Large intestine (tissue), 3 donors: ENCODE results near the gene SERINC5. TPM values are rescaled to one million over a fixed set of nuclear protein-coding genes. Genes with fewer than 3 reads are reported as not detected.
"Not testable (repeated sequence)": the region's sequence is repeated elsewhere in the genome, so short reads cannot be mapped to it uniquely, and the experiment has no call there.

Source experiments
- DNase-seq, 2 donors: peaks; one replicate each; pipeline versions ENCODE4 v3.0.0 to v3.0.0-alpha.2; 2013
- H3K27ac ChIP-seq: one replicate; pipeline ENCODE4 v1.5.1; 2013; ENCODE audit warnings: low read length
- H3K27me3 ChIP-seq: 2 replicates; pipeline ENCODE4 v1.6.1; 2013; ENCODE audit warnings: low read length; ENCODE audit not compliant: control insufficient read depth, insufficient read depth
- H3K36me3 ChIP-seq: 2 replicates; pipeline ENCODE4 v1.6.1; 2013; ENCODE audit warnings: low read length; ENCODE audit not compliant: control insufficient read depth, insufficient read depth
- H3K4me1 ChIP-seq: one replicate; pipeline ENCODE4 v1.6.1; 2013; ENCODE audit warnings: low read length; ENCODE audit not compliant: control insufficient read depth, insufficient read depth
- H3K4me3 ChIP-seq: one replicate; pipeline ENCODE4 v1.5.1; 2013; ENCODE audit warnings: low read length
- H3K9me3 ChIP-seq: one replicate; pipeline ENCODE4 v1.6.1; 2013; ENCODE audit warnings: mild to moderate bottlenecking, low read depth, low read length, moderate library complexity; ENCODE audit not compliant: control insufficient read depth
- WGBS: methylation state at CpG from one replicate; pipeline ENCODE4 v1.1.5; 2013; ENCODE audit warnings: low lambda C conversion rate; ENCODE audit not compliant: insufficient coverage; 5-methylcytosine and 5-hydroxymethylcytosine counted together
- polyA plus RNA-seq: library from polyadenylated mRNA; unstranded; fragments of 120-200 nt; gene quantifications from one replicate; pipeline ENCODE4 v1.2.1, GENCODE V29; 2013

The SERINC5 gene
- polyA plus RNA-seq, 1 donor: 44.8 TPM

DNA sequence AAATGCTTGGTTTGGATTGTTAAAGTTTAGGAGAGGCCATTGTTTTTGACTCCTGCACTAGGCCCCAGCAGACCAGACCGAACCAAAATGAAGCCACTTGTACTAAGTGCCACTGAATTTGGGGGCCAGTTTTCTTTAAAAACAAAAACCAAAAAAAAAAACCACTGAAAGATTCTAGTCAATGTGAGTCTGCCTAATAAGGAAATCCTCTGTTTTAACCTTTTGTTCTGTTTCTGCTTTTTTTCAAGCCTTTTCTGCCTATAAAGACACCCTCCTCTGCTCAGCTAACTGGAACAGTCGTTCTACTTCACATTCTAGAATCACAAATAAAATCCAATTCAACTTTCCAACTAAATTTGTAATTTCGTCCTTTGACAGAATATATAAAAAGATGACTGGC is 64.9 kb downstream of the SERINC5 start:
- H3K4me1 ChIP-seq: peaks cover 19% of the 10 kb centered on the region
- no peaks in the 10 kb centered on the region for H3K27me3 ChIP-seq
- DNase-seq: no peak
- no CpG with 5 or more reads among the region's 3 CpGs for WGBS
- H3K4me3 ChIP-seq: no peak overlapping the region
- H3K9me3 ChIP-seq: no peaks in the 10 kb centered on the region
- H3K36me3 ChIP-seq: peaks cover 5% of the 10 kb centered on the region
- H3K27ac ChIP-seq: no peak overlapping the region

DNA sequence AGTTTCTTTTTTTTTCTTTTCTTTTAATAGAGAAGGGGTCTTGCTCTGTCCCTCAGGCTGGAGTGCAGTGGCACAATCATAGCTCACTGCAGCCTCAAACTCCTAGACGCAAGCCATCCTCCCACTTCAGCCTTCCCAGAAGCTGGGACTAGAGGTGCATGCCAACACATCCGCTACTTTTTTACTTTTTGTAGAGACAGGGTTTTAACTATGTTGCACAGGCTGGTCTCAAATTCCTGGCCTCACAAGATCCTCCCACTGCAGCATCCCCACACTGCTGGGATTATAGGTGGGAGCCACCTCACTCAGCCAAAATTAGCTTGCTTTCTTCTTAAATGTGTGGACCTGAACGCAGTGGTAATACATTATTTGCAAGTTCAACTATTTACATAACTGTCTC is 66.1 kb downstream of the SERINC5 start:
- H3K4me3 ChIP-seq: no peak overlapping the region
- H3K9me3 ChIP-seq: no peaks in the 10 kb centered on the region
- peaks cover 19% of the 10 kb centered on the region for H3K4me1 ChIP-seq
- peaks cover 2% of the 10 kb centered on the region for H3K36me3 ChIP-seq
- no peak overlapping the region for H3K27ac ChIP-seq
- H3K27me3 ChIP-seq: no peaks in the 10 kb centered on the region
- DNase-seq: no peak
- WGBS: no CpG with 5 or more reads among the region's 3 CpGs

DNA sequence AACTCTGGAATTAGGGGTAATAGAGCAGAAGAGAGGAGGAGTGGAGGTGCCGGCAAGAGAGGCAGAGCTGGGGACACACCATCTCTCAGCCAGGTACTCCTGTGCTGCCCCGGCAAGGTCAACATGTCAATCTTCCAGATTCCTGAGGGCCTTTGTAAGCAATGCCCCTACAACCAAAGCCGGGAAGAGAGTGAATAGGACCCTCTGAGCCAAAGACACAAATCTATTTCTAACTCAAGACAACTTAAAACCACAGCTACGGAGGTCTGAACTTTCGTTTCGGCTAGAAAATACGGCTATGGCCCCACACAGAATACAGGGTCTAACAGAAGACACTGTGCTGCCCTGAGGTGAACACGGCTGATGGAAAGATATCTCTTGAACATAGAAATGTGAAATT is 66.6 kb downstream of the SERINC5 start:
- Histone ChIP-seq H3K27ac (no peak overlapping the region), H3K4me3 (no peak overlapping the region), H3K9me3 (no peaks in the 10 kb centered on the region), H3K4me1 (peaks cover 24% of the 10 kb centered on the region), H3K36me3 (no peaks in the 10 kb centered on the region), H3K27me3 (no peaks in the 10 kb centered on the region)
- WGBS: no CpG with 5 or more reads among the region's 8 CpGs
- DNase-seq: no peak

DNA sequence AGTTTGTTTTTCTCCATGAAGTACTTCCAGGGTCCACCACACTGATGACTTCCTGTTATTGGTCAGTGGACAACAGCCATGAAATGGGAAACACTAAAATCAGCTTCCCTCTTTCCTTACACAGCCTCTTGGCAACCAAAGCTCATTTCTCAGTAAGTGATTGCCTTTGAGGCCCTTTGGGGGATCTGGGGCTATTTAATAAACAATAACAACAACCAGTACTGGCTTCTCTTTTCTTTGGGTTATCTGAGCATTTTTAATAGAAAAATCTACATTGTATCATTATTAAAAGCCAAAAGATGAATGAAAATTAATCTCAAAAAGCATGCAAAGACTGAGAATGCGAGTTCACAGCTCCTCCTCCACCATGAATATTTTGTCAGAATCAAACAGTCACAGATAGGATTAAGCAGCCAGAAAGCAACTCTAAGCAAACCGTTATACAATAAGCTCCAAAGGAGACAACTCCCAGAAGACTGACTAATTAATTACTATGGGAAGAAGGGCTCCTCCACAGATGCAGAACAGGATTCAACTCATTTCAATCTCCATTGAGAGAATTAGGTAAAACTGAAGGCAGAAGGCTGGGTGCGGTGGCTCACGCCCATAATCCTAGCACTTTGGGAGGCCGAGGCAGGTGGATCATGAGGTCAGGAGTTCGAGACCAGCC is 68.3 kb downstream of the SERINC5 start:
- DNase-seq: no peak
- H3K4me1 ChIP-seq: peaks cover 25% of the 10 kb centered on the region
- 80% methylated on average over 1 of the region's 6 CpGs for WGBS

DNA sequence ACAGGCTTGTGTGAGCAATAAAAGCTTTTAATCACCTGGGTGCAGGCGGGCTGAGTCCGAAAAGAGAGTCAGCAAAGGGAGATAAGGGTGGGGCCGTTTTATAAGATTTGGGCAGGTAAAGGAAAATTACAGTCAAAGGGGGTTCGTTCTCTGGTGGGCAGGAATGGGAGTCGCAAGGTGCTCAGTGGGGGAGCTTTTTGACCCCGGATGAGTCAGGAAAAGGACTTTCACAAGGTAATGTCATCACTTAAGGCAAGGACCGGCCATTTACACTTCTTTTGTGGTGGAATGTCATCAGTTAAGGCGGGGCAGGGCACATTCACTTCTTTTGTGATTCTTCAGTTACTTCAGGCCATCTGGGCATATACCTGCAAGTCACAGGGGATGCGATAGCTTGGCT is 70.3 kb downstream of the SERINC5 start:
- H3K4me3 ChIP-seq, H3K27me3 ChIP-seq, H3K9me3 ChIP-seq, DNase-seq, H3K36me3 ChIP-seq, H3K27ac ChIP-seq: not testable (repeated sequence)
- peaks cover 39% of the 10 kb centered on the region for H3K4me1 ChIP-seq
- WGBS: no CpG with 5 or more reads among the region's 9 CpGs

More for the DNA sequence above, 68.3 kb downstream of the SERINC5 start:
- Histone ChIP-seq H3K9me3 (no peaks in the 10 kb centered on the region), H3K4me3 (no peak overlapping the region), H3K27me3 (no peaks in the 10 kb centered on the region), H3K36me3 (no peaks in the 10 kb centered on the region), H3K27ac (no peak overlapping the region)

DNA sequence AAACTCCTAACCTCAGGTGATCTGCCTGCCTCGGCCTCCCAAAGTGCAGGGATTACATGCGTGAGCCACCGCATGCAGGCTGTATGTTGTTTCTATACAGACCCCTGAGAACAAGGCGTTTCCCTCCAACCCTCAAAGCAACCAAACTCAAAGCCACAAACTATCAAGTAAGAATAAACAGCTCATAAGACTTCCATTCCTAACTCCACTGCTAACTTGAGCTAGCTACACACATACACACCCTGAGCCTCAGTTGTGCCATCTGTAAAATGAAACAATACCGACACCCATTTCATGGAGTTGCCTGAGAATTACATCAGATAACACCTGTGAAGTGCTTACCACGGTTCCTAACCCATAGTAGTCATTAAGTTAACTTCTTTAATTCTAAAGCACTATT is 70.8 kb downstream of the SERINC5 start:
- H3K27ac ChIP-seq: no peak overlapping the region
- 100% methylated on average over 1 of the region's 6 CpGs for WGBS
- no peaks in the 10 kb centered on the region for H3K27me3 ChIP-seq

DNA sequence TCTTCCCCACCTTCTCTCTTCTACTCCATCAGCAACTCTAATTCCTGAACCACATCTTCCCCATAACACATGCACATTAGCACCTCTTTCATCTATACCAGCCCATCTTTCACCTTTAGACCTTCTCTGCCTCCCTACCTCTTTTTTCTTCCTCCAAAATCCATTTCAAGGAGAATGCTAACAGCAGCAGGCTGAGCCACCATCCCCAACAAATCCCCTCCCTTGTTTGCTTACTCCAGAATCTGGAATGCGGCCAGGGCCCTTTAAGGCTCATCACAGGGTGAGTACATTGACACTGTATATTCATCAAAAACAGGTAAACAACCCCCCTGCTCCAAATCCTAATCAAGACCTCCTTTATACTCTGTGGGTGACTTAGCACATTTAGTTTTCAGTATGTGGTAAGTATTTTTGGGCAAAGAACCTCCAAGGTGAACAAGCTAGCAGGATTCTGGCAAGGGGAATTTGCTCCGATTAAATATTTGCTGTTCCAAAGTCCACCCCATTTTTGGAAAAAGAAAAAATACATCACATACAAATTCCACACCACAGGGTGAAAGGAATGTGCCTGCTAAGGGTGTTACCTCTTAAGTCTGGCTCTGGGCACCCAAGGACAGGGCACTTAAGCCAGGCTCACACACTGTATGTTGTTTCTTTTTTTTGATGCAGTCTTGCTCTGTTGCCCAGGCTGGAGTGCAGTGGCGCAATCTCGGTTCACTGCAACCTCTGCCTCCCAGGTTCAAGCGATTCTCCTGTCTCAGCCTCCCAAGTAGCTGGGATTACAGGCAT is 71.4 kb downstream of the SERINC5 start:
- H3K36me3 ChIP-seq: no peaks in the 10 kb centered on the region
- H3K4me1 ChIP-seq: peaks cover 42% of the 10 kb centered on the region
- H3K4me3 ChIP-seq: no peak overlapping the region
- no peaks in the 10 kb centered on the region for H3K27me3 ChIP-seq
- DNase-seq: no peak
- no peaks in the 10 kb centered on the region for H3K9me3 ChIP-seq
- H3K27ac ChIP-seq: no peak overlapping the region
- no CpG with 5 or more reads among the region's 5 CpGs for WGBS

More for the DNA sequence above, 70.8 kb downstream of the SERINC5 start:
- H3K4me1 ChIP-seq: peaks cover 42% of the 10 kb centered on the region
- H3K36me3 ChIP-seq: no peaks in the 10 kb centered on the region
- no peak for DNase-seq
- H3K4me3 ChIP-seq: no peak overlapping the region
- H3K9me3 ChIP-seq: no peaks in the 10 kb centered on the region

DNA sequence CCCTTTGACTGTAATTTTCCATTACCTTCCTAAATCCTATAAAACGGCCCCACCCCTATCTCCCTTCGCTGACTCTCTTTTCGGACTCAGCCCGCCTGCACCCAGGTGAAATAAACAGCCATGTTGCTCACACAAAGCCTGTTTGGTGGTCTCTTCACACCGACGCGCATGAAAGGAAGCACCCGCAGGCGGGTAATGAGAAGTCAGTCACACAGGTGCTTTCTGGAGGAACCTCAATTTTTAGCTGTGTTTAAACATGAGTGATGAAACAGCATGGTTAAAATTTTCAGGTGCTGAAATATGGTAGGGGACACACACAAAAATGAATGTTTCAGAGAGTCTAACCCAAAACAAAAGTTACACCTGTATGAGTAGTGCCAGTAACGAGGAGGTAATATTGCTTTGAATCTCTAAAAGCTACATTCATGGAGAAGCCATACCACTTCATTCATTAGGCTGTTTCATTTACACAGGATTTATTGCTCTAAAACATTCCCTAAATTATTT is 72.1 kb downstream of the SERINC5 start:
- peaks cover 42% of the 10 kb centered on the region for H3K4me1 ChIP-seq
- not testable (repeated sequence) for H3K27me3 ChIP-seq, H3K4me3 ChIP-seq, H3K9me3 ChIP-seq, H3K36me3 ChIP-seq, H3K27ac ChIP-seq, DNase-seq
- WGBS: 89% methylated on average over 1 of the region's 10 CpGs

DNA sequence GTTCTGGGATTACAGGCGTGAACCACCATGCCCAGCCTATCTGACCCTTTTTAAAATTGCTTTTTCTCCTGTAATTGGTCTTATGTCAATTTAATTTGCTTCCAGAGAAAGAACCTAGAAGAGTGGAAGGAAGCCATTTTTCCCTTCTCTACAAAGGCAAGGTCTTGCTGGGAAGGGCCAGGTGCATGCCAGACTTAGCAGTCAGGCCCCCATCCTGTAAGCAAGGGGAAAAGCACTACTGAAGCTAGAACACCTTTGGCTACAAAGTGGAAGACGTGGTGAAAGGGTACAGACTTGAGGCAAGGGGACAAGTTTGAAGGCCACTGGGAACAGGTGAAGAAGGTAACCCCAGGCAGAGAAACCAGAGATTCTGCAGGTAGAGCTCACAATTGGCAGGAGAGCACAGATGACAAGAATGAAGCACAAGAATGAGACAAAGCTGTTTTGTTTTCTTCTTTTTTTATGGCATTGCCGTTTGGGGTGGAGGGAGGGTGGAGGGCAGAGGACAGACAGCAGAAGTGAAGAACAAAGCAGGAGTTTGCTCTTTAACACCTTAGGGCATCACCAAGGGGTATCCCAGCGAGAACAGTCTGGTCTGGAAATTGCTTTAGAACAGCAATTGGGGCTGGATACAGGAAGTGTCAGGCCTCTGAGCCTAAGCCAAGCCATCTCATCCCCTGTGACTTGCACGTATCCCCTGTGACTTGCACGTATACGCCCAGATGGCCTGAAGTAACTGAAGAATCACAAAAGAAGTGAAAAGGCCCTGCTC is 72.9 kb downstream of the SERINC5 start:
- peak in 1 of 2 donors; percentile 50 for DNase-seq
- Histone ChIP-seq H3K27me3 (no peaks in the 10 kb centered on the region), H3K4me1 (peaks cover 42% of the 10 kb centered on the region), H3K27ac (peak overlapping the region; percentile 83), H3K36me3 (no peaks in the 10 kb centered on the region), H3K9me3 (no peaks in the 10 kb centered on the region), H3K4me3 (no peak overlapping the region)
- no CpG with 5 or more reads among the region's 7 CpGs for WGBS

DNA sequence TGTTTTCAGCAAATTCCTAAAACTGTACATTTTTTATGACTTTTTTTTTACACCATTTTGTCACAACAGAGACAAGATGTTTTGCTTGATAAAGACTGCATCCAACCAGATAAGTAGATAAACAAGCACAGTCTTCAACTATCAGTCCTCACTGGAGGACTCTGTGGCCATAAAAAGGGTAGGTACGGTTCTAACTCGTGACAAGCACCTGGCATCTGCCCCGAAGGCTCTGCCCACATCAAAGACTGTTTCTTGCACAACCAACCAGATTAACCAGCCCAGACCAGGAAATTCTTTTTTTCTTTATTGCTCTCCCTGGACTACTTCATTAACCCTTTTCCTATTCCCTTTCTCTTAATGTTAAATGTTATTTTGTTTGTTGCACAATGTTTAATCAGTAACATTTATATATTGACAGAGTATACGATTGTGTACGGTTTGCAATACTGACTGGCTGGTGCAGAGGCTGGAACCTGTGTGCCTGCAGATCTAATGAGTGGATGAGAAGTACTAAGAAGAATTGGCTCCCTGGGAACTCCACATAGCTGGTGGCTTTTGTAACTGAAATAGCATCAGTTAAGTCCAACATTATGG is 74.1 kb downstream of the SERINC5 start:
- WGBS: no CpG with 5 or more reads among the region's 5 CpGs
- DNase-seq: peak; percentile 92 to 96
- no peaks in the 10 kb centered on the region for H3K27me3 ChIP-seq
- H3K4me1 ChIP-seq: peaks cover 38% of the 10 kb centered on the region
- no peaks in the 10 kb centered on the region for H3K9me3 ChIP-seq
- peak overlapping the region; percentile 83 for H3K27ac ChIP-seq
- H3K4me3 ChIP-seq: no peak overlapping the region
- H3K36me3 ChIP-seq: peaks cover 9% of the 10 kb centered on the region
